GM12878 (cell line): ENCODE measurements around the gene SMIM12. TPM values are rescaled to one million over a fixed set of nuclear protein-coding genes. Genes with fewer than 3 reads are reported as not detected.

ENCODE experiments used
- ATAC-seq: fragments of 200-7000 bp; cut with Tn5 transposase; 3 replicates; pipeline ENCODE4 v1.9.1; 2020; ENCODE audit warnings: mild to moderate bottlenecking, moderate library complexity
- BruUV-seq: library from RNA; stranded (reverse); fragments of 400-500 nt; replicated peaks from 2 replicates; lab custom pipeline; 2021; lab: Mats Ljungman, UMichigan
- CTCF ChIA-PET: fragments of 300-600 bp; sonication (Branson Sonifier 250); formaldehyde crosslinking; extraction: SDS; loops from one replicate; lab custom pipeline; 2021; ENCODE audit warnings: inconsistent platforms; lab: Yijun Ruan, JAX
- POLR2A ChIA-PET: fragments of 350-600 bp; formaldehyde crosslinking; extraction: SDS; loops from one replicate; lab custom pipeline; 2021; ENCODE audit warnings: inconsistent platforms; lab: Charles Lee
- RAD21 ChIA-PET: fragments of 300-600 bp; sonication (Branson Sonifier 250); formaldehyde crosslinking; loops from one replicate; lab custom pipeline; 2023; ENCODE audit warnings: antibody characterized with exemption; ENCODE audit not compliant: unreplicated experiment; lab: Charles Lee
- SMC1A ChIA-PET: fragments of 300-600 bp; sonication (Branson Sonifier 250); formaldehyde crosslinking; loops from one replicate; lab custom pipeline; 2023; ENCODE audit not compliant: unreplicated experiment, uncharacterized antibody; lab: Charles Lee
- DNase-seq: peaks from one replicate; pipeline ENCODE4 v3.0.0-alpha.2; 2011; ENCODE audit warnings: low read depth, low spot score
- FAIRE-seq: peaks from 3 replicates; lab custom pipeline; 2011; peaks lifted over from hg19 to GRCh38; lab: Jason Lieb, UNC
- H2AFZ ChIP-seq: 2 replicates; pipeline ENCODE4 v1.6.0; 2011; ENCODE audit warnings: low read depth, low read length, control low read depth; ENCODE audit not compliant: control insufficient read depth
- H3K27ac ChIP-seq: 2 replicates; pipeline ENCODE4 v1.5.1; 2011; ENCODE audit warnings: control low read depth; ENCODE audit not compliant: control insufficient read depth, insufficient read depth
- H3K27me3 ChIP-seq, 2 experiments: replicated peaks in 1 of 2; 2 replicates each; pipeline versions ENCODE4 v1.6.0 to v1.6.1; 2011; ENCODE audit warnings: low read length in 1 of 2; ENCODE audit not compliant: control insufficient read depth in 2 of 2, insufficient read depth in 2 of 2
- H3K36me3 ChIP-seq, 2 experiments: 2 replicates each; pipeline ENCODE4 v1.5.1; 2011; ENCODE audit warnings: low read length in 1 of 2; ENCODE audit not compliant: control insufficient read depth in 2 of 2, insufficient read depth in 2 of 2
- H3K4me1 ChIP-seq: 2 replicates; pipeline ENCODE4 v1.6.1; 2011; ENCODE audit warnings: mild to moderate bottlenecking, low read length, moderate library complexity, mixed read lengths; ENCODE audit not compliant: control insufficient read depth, insufficient read depth
- H3K4me2 ChIP-seq: 2 replicates; pipeline ENCODE4 v1.6.0; 2011; ENCODE audit warnings: control low read depth; ENCODE audit not compliant: control insufficient read depth, insufficient read depth
- H3K4me3 ChIP-seq: fragments of 200-600 bp; sonication (generic); 2 replicates; pipeline ENCODE4 v1.5.1; 2016
- H3K79me2 ChIP-seq: 2 replicates; pipeline ENCODE4 v1.6.0; 2011; ENCODE audit warnings: low read length; ENCODE audit not compliant: control insufficient read depth, insufficient read depth
- H3K9ac ChIP-seq: 2 replicates; pipeline ENCODE4 v1.8.0; 2011; ENCODE audit warnings: low read length, control low read depth, mixed read lengths; ENCODE audit not compliant: control insufficient read depth, insufficient read depth
- H3K9me3 ChIP-seq: replicated peaks from 3 replicates; pipeline ENCODE4 v1.5.1; 2011; ENCODE audit warnings: mild to moderate bottlenecking, low read length; ENCODE audit not compliant: control insufficient read depth, insufficient read depth
- H4K20me1 ChIP-seq: 2 replicates; pipeline ENCODE4 v1.6.0; 2011; ENCODE audit not compliant: control insufficient read depth, insufficient read depth
- CREB1 ChIP-seq: IDR thresholded peaks from 2 replicates; pipeline ENCODE4 v1.6.1; 2012; ENCODE audit warnings: low read depth, mild to moderate bottlenecking, inconsistent platforms
- EGR1 ChIP-seq, 2 experiments: IDR thresholded peaks; 1 replicate in 1 of 2; 2 replicates in 1 of 2; pipeline ENCODE4 v1.6.1; 2011 to 2012; ENCODE audit warnings: low read depth in 2 of 2, low read length in 2 of 2, borderline replicate concordance in 1 of 2, mild to moderate bottlenecking in 1 of 2, moderate library complexity in 1 of 2
- ETV6 ChIP-seq, 2 experiments: fragments of 450-650 bp in 1 of 2; IDR thresholded peaks in 1 of 2; conservative IDR thresholded peaks in 1 of 2; 2 replicates each; pipeline ENCODE4 v1.6.1; 2014; ENCODE audit warnings: antibody characterized with exemption in 1 of 2, borderline replicate concordance in 1 of 2, low read depth in 1 of 2, mild to moderate bottlenecking in 1 of 2, moderate library complexity in 1 of 2
- KAT2A ChIP-seq: conservative IDR thresholded peaks from 2 replicates; pipeline ENCODE4 v1.6.1; 2011; ENCODE audit warnings: low read depth, low read length; ENCODE audit not compliant: control insufficient read depth
- KDM1A ChIP-seq: fragments of 200-600 bp; sonication (generic); IDR thresholded peaks from 2 replicates; pipeline ENCODE4 v1.6.1; 2016; ENCODE audit warnings: borderline replicate concordance
- MEF2A ChIP-seq: IDR thresholded peaks from 2 replicates; pipeline ENCODE4 v1.6.1; 2011; ENCODE audit warnings: low read depth, mild to moderate bottlenecking, low read length, moderate library complexity; ENCODE audit not compliant: insufficient read depth
- NFXL1 ChIP-seq: fragments of 450-650 bp; IDR thresholded peaks from 2 replicates; pipeline ENCODE4 v1.6.1; 2017; ENCODE audit warnings: antibody characterized with exemption, mild to moderate bottlenecking, borderline replicate concordance
- NFYA ChIP-seq: IDR thresholded peaks from 2 replicates; pipeline ENCODE4 v1.6.1; 2011; ENCODE audit warnings: low read depth, mild to moderate bottlenecking, low read length, improper control_type of control experiment, borderline replicate concordance
- NR2C1 ChIP-seq: fragments of 450-650 bp; IDR thresholded peaks from 2 replicates; pipeline ENCODE4 v1.6.1; 2017; ENCODE audit warnings: antibody characterized with exemption, mild to moderate bottlenecking, moderate library complexity
- NR2C2 ChIP-seq: IDR thresholded peaks from 2 replicates; pipeline ENCODE4 v1.6.1; 2011; ENCODE audit warnings: borderline replicate concordance, low read depth; ENCODE audit not compliant: control insufficient read depth, insufficient read length
- SMAD5 ChIP-seq: IDR thresholded peaks from 2 replicates; pipeline ENCODE4 v1.6.1; 2016; ENCODE audit warnings: antibody characterized with exemption, low read depth
- STAT3 ChIP-seq: IDR thresholded peaks from 2 replicates; pipeline ENCODE4 v1.6.1; 2011; ENCODE audit warnings: low read depth, low read length, improper control_type of control experiment
- in situ Hi-C: fragments of 300-500 bp; cut with MboI; formaldehyde crosslinking; loops from 9 replicates; pipeline ENCODE4 v1.14.3; 2018; ENCODE audit warnings: mixed read lengths
- intact Hi-C: fragments of 100-400 bp; cut with micrococcal nuclease; formaldehyde crosslinking; loops from one replicate; pipeline ENCODE4 v1.14.2; 2022; ENCODE audit not compliant: unreplicated experiment
- polyA plus RNA-seq, 11 experiments: library from polyadenylated mRNA; depleted of rRNA in 4 of 11; unstranded in 6 of 11; stranded (reverse) in 5 of 11; fragments of >200 nt; fragmentation: Nextera tagmentation in 4 of 11; fragmentation: Illumina TruSeq in 1 of 11; extraction: Ambion mirVana in 4 of 11; extraction: Trizol in 1 of 11; gene quantifications; 1 replicate in 1 of 11; 2 replicates in 10 of 11; pipeline versions ENCODE4 v1.2.1 to v1.2.3, GENCODE V29; 2011 to 2016; ENCODE audit warnings: inconsistent platforms in 2 of 11, missing spikeins in 2 of 11, low read depth in 1 of 11
- total RNA-seq, 4 experiments: library from RNA; depleted of rRNA in 3 of 4; stranded (reverse); fragments of >200 nt in 3 of 4; fragmentation: Illumina TruSeq in 1 of 4; extraction: Trizol in 1 of 4; gene quantifications; 2 replicates each; pipeline versions ENCODE4 v1.2.1 to v1.2.3, GENCODE V29; 2013 to 2021
- TF ChIP-seq, protein P1 (sequence below): fragments of 450-650 bp; IDR thresholded peaks from 2 replicates; pipeline ENCODE4 v1.6.1; 2017; ENCODE audit warnings: antibody characterized with exemption, mild to moderate bottlenecking, moderate library complexity
- TF ChIP-seq, protein P2 (sequence below): fragments of 450-650 bp; IDR thresholded peaks from 2 replicates; pipeline ENCODE4 v1.6.1; 2016; ENCODE audit warnings: mild to moderate bottlenecking
- TF ChIP-seq, protein P3 (sequence below): fragments of 450-650 bp; IDR thresholded peaks from 2 replicates; pipeline ENCODE4 v1.6.1; 2017; ENCODE audit warnings: mild to moderate bottlenecking, moderate library complexity

The SMIM12 gene
- total and polyA plus RNA-seq, 10 of the 15 experiments (the other 5 are each of a cell fraction or from before 2014, with no cell fraction given) = 26.1 to 81.5 (median 44.1) TPM

DNA sequence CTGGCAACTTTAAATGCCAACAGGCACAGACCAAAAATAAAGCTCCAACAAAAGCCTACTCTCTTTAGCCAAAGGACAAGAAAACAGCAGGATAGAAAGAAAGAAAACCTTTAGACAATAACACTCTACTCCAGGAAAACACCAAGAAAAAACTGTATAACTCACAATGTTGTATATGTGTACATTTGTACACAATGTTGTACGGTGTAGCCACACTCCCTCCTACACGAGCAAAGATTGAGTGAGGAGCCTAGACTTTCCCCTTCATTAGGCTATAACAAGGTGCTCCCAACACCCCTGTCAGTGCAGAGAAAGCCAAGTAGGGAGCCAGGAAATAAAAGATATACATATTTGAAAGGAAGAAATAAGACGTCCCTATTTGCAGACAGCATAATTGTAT, 42.8 kb downstream of the SMIM12 start (continued):
- no peak for TF ChIP-seq KDM1A
- TF ChIP-seq CREB1 = no peak
- TF ChIP-seq, protein P1, sequence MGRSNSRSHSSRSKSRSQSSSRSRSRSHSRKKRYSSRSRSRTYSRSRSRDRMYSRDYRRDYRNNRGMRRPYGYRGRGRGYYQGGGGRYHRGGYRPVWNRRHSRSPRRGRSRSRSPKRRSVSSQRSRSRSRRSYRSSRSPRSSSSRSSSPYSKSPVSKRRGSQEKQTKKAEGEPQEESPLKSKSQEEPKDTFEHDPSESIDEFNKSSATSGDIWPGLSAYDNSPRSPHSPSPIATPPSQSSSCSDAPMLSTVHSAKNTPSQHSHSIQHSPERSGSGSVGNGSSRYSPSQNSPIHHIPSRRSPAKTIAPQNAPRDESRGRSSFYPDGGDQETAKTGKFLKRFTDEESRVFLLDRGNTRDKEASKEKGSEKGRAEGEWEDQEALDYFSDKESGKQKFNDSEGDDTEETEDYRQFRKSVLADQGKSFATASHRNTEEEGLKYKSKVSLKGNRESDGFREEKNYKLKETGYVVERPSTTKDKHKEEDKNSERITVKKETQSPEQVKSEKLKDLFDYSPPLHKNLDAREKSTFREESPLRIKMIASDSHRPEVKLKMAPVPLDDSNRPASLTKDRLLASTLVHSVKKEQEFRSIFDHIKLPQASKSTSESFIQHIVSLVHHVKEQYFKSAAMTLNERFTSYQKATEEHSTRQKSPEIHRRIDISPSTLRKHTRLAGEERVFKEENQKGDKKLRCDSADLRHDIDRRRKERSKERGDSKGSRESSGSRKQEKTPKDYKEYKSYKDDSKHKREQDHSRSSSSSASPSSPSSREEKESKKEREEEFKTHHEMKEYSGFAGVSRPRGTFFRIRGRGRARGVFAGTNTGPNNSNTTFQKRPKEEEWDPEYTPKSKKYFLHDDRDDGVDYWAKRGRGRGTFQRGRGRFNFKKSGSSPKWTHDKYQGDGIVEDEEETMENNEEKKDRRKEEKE = no peak

DNA sequence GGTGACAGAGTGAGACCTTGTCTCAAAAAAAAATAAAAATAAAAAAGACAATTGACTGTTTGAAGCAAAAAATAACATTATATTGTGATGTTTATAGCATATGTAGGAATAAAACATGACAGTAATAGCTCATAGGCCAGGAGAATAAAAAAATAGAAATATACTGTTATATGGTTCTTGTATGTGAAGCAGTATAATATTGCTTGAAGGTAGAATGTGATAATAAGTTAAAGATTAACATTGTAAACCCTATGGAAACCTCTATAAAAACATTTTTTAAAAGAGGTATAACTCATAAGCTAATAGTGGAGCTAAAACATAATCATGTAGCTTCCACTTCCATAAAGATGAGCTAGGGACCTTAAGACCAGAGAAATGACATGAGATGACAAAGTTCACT, 43.2 kb downstream of the SMIM12 start:
- Histone ChIP-seq H3K4me3 (no peak overlapping the region), H3K4me2 (no peak overlapping the region), H3K27ac (no peak overlapping the region), H2AFZ (no peak overlapping the region), H3K9ac (no peak overlapping the region), H4K20me1 (no peaks in the 10 kb centered on the region), H3K27me3 (no peaks in the 10 kb centered on the region), H3K9me3 (no peaks in the 10 kb centered on the region), H3K4me1 (no peaks in the 10 kb centered on the region), H3K36me3 (no peaks in the 10 kb centered on the region), H3K79me2 (no peaks in the 10 kb centered on the region)
- in situ Hi-C loops (no loop called here), intact Hi-C loops (no loop called here)
- FAIRE-seq (no peak), DNase-seq (no peak), ATAC-seq (no peak)
- POLR2A ChIA-PET = no interaction called here
- RAD21 ChIA-PET = no interaction called here
- CTCF ChIA-PET = interaction anchor here (0.9 to 1.4 kb wide), 2 partner anchors 11 to 50 kb away, joined by 4 to 5 read pairs; no protein-coding TSS in a partner anchor
- SMC1A ChIA-PET = no interaction called here
- no TSS peak for BruUV-seq
- TF ChIP-seq, protein P2, sequence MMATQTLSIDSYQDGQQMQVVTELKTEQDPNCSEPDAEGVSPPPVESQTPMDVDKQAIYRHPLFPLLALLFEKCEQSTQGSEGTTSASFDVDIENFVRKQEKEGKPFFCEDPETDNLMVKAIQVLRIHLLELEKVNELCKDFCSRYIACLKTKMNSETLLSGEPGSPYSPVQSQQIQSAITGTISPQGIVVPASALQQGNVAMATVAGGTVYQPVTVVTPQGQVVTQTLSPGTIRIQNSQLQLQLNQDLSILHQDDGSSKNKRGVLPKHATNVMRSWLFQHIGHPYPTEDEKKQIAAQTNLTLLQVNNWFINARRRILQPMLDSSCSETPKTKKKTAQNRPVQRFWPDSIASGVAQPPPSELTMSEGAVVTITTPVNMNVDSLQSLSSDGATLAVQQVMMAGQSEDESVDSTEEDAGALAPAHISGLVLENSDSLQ = no peak
- TF ChIP-seq NR2C2 = no peak
- TF ChIP-seq NFYA = no peak
- no peak for TF ChIP-seq KAT2A
- no peak for TF ChIP-seq NR2C1
- TF ChIP-seq, protein P3, sequence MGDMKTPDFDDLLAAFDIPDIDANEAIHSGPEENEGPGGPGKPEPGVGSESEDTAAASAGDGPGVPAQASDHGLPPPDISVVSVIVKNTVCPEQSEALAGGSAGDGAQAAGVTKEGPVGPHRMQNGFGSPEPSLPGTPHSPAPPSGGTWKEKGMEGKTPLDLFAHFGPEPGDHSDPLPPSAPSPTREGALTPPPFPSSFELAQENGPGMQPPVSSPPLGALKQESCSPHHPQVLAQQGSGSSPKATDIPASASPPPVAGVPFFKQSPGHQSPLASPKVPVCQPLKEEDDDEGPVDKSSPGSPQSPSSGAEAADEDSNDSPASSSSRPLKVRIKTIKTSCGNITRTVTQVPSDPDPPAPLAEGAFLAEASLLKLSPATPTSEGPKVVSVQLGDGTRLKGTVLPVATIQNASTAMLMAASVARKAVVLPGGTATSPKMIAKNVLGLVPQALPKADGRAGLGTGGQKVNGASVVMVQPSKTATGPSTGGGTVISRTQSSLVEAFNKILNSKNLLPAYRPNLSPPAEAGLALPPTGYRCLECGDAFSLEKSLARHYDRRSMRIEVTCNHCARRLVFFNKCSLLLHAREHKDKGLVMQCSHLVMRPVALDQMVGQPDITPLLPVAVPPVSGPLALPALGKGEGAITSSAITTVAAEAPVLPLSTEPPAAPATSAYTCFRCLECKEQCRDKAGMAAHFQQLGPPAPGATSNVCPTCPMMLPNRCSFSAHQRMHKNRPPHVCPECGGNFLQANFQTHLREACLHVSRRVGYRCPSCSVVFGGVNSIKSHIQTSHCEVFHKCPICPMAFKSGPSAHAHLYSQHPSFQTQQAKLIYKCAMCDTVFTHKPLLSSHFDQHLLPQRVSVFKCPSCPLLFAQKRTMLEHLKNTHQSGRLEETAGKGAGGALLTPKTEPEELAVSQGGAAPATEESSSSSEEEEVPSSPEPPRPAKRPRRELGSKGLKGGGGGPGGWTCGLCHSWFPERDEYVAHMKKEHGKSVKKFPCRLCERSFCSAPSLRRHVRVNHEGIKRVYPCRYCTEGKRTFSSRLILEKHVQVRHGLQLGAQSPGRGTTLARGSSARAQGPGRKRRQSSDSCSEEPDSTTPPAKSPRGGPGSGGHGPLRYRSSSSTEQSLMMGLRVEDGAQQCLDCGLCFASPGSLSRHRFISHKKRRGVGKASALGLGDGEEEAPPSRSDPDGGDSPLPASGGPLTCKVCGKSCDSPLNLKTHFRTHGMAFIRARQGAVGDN = no peak
- TF ChIP-seq SMAD5 = no peak
- no peak for TF ChIP-seq ETV6 (conservative IDR thresholded peaks at IDR 0.05 in 1 of 2, IDR thresholded peaks at IDR 0.05 in 1 of 2; ENCODE audit: borderline replicate concordance in 1 of 2, low read depth in 1 of 2)
- no peak for TF ChIP-seq MEF2A
- no peak for TF ChIP-seq EGR1 (IDR thresholded peaks at IDR 0.05; ENCODE audit: borderline replicate concordance in 1 of 2, low read depth in 2 of 2, low read length in 2 of 2)
- no peak for TF ChIP-seq NFXL1
- TF ChIP-seq STAT3 = no peak
